ENCODE data around the gene LMBR1.
"Not testable (repeated sequence)": the region's sequence is repeated elsewhere in the genome, so short reads cannot be mapped to it uniquely, and the experiment has no call there.

Gene LMBR1

GRCh38 chr7:156659203-156659602, 233.8 kb downstream of the LMBR1 start:
- FAIRE-seq = no peak

GRCh38 chr7:156657681-156658080, 235.3 kb downstream of the LMBR1 start:
- DNase-seq (ENCODE audit: low spot score) = no peak
- no peak for FAIRE-seq

More at GRCh38 chr7:156659203-156659602, 233.8 kb downstream of the LMBR1 start:
- DNase-seq (ENCODE audit: low spot score) = no peak

DNA sequence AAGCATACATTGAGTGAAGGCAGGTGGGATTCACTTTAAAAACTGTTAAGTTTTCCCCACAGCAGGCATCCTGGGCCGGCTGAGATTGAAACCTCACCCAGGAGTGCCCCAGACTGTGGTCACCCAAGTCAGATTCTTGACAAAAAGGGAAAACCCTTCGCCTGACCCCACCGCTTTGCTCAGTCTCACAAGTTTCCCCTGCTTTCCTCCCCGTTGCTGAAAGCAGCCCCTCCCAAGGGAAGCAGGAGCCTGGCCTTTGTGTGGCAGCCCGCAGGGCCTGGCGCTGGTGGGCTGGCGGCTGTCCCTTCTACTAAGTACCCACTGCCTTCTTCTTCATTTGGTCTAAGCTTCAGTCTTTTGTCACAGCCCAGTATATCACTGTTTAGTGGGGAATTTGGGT, 236.4 kb downstream of the LMBR1 start:
- FAIRE-seq (no peak), DNase-seq (ENCODE audit: low spot score) (no peak)

- FAIRE-seq (no peak), DNase-seq (ENCODE audit: low spot score) (no peak)
Measured at GRCh38 chr7:156655983-156656382, 237.0 kb downstream of the LMBR1 start.

GRCh38 chr7:156655251-156655650, 237.7 kb downstream of the LMBR1 start:
- DNase-seq (ENCODE audit: low spot score) (no peak), FAIRE-seq (no peak)

GRCh38 chr7:156654511-156655234, 238.3 kb downstream of the LMBR1 start:
- no peak for DNase-seq (ENCODE audit: low spot score)
- FAIRE-seq = no peak

DNA sequence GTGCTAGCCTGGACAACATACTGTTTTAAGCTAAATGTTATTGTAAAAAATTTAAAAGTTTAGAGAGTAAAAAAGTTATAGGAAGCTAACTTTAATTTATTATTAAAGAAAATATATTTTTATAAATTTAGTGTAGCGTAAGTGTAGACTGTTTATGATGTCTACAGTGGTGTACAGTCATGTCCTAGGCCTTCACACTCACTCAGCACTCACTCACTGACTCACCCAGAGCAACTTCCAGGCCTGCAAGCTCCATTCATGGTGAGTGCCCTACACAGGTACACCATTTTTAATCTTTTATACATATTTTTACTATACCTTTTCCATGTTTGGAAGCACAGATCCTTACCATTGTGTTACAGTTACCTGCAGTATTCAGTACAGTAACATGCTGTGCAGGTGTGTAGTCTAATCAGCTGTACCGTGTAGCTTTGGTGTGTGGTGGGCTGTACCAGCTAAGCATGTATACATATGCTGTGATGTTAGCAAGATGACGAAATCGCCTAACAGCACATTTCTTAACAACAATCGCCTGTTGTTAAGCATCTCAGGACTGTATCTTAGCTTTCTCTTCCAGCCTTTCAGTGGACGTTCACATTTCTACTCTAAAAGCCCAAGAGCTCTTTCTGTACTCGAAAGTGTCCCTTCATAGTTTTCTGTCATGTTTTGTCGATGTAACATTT, 240.0 kb downstream of the LMBR1 start:
- no peak for DNase-seq (ENCODE audit: low spot score)
- no peak for FAIRE-seq

- no peak for FAIRE-seq
- no peak for DNase-seq (ENCODE audit: low spot score)
Measured at GRCh38 chr7:156651474-156651873, 241.5 kb downstream of the LMBR1 start.

GRCh38 chr7:156650042-156650441, 242.9 kb downstream of the LMBR1 start:
- DNase-seq (ENCODE audit: low spot score) = no peak
- no peak for FAIRE-seq

GRCh38 chr7:156647330-156647729, 245.7 kb downstream of the LMBR1 start:
- FAIRE-seq = not testable (repeated sequence)

GRCh38 chr7:156642306-156643045, 250.5 kb downstream of the LMBR1 start:
- FAIRE-seq = no peak
- DNase-seq (ENCODE audit: low spot score) = no peak

More at GRCh38 chr7:156647330-156647729, 245.7 kb downstream of the LMBR1 start:
- not testable (repeated sequence) for DNase-seq (ENCODE audit: low spot score)

GRCh38 chr7:156640949-156641485, 252.0 kb downstream of the LMBR1 start:
- peak; percentile 34 for DNase-seq (ENCODE audit: low spot score)
- FAIRE-seq = no peak

DNA sequence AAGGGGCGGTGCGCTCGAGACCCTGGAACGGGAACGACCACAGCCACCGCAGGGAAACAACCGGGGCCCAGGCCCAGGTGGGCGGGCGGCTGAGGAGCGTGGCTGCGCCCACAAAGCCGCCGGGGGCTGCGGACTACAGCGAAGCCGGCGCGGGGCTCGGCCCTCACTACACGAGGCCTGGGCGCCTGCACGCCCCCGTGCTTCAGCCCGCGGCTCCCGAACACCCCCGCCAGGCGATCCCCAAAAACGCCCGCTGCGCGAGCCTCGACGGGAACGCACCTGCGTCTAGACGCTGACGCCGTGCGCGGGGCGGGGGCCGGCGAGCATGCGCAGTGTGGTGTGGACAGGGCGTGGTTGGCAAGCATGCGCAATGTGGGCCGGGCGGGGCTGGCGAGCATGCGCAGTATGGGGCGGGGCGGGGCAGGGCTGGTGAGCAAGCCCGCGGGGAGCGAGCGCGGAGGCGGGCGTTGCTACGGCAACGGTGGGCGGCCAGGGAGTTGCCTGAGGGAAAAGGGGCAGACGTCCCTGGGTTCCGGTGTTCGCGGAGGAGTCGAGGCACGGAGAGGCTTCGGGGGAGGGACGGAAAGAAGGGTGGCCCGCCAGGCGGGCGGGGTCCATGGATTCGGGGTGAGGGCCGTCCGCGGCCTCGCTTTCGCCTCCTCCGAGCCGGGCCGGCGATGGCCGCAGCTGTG, 252.6 kb downstream of the LMBR1 start, which contains the start of gene RNF32:
Gene RNF32 (plus strand): TSS at position 518 of the 692 bp plus-strand sequence. CDS start 3,104 bp downstream, outside the sequence.
- FAIRE-seq = no peak
- DNase-seq (ENCODE audit: low spot score) = peak; percentile 84

- DNase-seq (ENCODE audit: low spot score) = no peak
- no peak for FAIRE-seq
Measured at GRCh38 chr7:156639426-156640256, 253.3 kb downstream of the LMBR1 start.

GRCh38 chr7:156638443-156639077, 254.4 kb downstream of the LMBR1 start:
- FAIRE-seq (no peak), DNase-seq (ENCODE audit: low spot score) (no peak)

GRCh38 chr7:156637093-156637492, 255.9 kb downstream of the LMBR1 start:
- DNase-seq (ENCODE audit: low spot score); FAIRE-seq: not testable (repeated sequence)

- FAIRE-seq (no peak), DNase-seq (ENCODE audit: low spot score) (no peak)
Measured at GRCh38 chr7:156635529-156636385, 257.2 kb downstream of the LMBR1 start.

DNA sequence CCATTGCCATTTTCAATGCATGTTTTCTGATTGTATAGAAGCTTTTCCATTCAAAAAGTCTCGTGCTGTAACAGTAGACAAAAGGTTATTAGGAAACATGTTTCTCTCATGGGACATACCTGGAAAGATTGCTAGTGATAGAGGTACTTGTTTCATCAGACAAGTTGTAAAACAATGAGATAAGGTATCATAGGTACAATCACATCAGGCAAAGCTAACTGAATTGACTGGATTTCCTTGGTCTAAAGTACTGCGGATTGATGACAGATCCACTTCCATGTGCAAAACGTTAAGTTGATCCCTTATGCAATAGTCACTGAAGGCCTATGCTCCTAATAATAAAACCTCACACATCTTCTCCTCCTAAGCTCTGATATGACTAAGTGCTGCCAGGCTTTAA, 258.9 kb downstream of the LMBR1 start:
- no peak for DNase-seq (ENCODE audit: low spot score)
- no peak for FAIRE-seq

DNA sequence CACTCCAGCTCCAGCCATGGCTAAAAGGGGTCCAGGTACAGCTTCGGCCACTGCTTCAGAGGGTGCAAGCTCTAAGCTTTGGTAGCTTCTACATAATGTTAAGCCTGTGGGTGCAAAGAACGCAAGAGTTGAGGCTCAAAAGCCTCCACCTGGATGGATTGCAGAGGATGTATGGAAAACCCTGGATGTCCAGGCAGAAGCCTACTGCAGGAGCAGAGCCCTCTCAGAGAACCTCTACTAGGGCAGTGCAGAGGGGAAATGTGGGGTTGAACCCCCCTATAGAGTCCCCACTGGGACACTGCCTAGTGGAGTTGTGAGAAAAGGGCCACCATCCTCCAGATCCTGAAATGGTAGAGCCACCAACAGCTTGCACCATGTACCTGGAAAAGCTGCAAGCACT, 263.1 kb downstream of the LMBR1 start:
- DNase-seq (ENCODE audit: low spot score) (no peak), FAIRE-seq (no peak)

Data from RCC 7860 (cell line).